Activated T-cell treated with anti-CD3 and anti-CD28 coated beads for 48 hours (primary cell): ENCODE data around the gene AKAP12.
"Not testable (repeated sequence)": the region's sequence is repeated elsewhere in the genome, so short reads cannot be mapped to it uniquely, and the experiment has no call there.

Experiments used
- DNase-seq: peaks from one replicate; pipeline ENCODE4 v3.0.0-alpha.2; 2020; ENCODE audit warnings: low read depth

AKAP12 gene

DNA sequence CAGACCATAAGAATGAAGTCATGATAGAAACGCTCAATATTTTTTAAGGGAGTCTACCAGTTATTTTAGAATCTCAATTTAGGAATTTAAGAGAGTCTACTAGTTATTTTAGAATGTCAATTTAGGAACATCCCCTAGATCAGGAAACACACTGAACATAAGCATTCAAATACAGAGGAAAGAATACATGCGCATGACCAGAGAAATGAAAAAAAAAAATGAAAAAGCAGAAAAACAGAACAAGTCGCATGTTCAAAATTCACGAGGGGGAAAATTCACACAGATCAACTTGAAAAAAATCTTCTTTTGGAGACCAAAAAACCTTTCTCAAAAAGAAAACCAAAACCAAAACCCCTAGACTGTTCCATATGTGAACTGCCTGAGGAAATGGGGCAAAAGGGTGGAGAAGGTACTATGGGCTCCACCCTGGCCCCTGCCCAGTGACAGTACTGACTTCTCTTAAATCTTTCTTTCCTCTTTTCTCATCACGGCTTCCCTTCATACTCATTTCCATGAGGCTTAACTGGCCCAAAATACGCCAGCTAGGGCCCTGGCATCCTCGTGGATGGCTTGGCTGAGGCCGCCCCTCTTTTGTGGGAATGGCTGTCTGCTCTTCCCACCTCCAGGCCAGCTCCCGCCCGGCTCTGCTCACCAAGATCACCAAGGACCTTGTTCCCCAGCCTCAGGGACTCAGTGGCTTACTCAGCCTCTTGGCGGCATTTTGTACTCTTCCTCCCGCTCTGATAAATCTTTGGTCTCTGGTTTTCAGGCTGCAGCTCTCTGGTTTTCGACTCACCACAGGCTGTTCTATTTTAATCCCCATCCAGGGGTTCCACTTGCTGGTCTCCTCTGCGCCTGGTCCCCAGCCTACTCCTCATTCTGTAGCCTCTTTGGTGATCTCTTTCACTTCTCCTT lies 140.4 kb downstream of the AKAP12 start:
- no peak for DNase-seq

- DNase-seq: no peak
Observed at GRCh38 chr6:151380848-151381205, 141.1 kb downstream of the AKAP12 start.

DNA sequence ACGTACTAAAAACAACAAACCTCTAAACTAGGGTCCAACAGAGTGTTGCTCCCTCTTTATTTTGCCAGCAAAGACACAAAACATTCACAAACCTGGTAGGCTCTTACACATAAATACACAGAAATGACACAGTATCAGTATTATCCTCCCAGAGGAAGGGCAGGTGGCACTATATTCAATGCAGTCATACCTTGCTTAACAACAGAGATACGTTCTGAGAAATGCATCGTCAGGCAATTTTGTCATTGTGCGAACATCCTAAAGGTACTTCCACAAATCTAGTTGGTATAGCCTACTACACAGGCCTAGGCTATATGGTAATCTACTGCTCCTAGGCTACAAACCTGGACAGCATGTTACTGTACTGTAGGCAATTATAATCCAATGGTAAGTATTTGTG lies 142.0 kb downstream of the AKAP12 start:
- no peak for DNase-seq

DNA sequence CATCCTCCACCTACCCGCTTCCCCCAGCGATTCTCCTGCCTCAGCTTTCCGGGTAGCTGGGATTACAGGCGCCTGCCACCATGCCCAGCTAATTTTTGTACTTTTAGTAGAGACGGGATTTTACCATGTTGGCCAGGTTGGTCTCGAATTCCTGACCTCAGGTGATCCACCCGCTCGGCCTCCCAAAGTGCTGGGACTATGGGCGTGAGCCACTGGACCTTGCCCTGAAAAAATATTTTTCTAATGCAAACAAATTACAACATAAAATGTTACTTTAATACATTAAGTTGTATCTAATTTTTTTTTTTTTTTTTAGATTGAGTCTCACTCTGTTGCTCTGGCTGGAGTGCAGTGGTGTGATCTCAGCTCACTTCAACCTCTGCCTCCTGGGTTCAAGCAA lies 142.9 kb downstream of the AKAP12 start:
- DNase-seq: not testable (repeated sequence)

DNA sequence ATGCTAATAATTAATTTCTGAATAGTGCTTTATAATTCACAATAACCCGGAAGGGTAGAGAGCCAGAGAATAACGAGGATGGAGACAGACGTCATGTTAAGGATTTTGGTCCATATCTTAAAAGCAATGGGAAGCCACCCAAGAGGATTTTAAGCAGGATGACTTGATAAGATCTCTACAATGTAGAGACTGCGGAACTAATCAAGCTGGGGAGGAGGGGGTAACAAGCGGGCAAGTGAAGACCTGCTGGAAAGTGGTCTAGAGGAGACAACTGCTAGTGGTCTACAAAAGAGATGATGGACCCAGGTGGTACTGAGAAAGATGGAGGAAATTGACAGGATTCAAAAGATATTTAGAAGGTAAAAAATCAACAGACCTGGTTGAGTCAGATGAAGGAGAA lies 144.4 kb downstream of the AKAP12 start:
- no peak for DNase-seq

- DNase-seq: no peak
Observed at GRCh38 chr6:151385177-151385576, 145.4 kb downstream of the AKAP12 start.

DNA sequence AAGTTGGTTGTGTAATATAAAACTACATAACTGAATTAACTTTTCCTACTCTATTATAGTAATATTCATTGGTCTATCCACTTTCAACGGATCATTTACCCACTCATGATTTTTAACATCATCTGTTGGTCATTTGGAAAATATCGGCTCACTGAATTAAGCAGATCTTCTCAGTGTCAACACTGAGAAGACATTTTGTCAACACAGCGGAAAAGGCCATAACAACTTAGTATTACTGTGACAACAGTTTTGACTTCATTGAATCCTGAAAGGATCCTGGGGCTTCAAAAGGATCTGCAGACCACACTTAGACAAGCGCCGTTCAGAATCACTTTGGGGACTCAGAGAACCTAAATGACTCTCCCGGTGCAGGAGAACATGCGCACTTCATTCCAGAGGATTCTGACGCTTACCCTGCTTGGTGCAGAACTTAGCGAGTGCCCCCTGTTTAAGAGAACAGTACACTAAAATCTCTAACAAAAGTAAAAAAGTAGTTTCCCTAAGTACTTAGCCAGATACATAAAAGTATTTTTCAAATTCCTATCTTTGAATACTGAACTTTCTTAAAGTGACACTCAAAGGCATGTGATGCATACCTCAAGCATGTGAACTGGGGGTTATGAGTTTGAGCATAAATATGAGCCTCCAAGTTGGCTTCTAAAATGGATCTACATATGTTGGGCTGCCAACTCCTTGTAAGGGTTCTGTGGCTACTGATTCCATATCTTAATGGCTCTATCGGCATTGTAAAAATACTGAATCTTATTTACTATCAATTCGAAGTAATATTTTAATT lies 147.6 kb downstream of the AKAP12 start:
- DNase-seq: no peak

DNA sequence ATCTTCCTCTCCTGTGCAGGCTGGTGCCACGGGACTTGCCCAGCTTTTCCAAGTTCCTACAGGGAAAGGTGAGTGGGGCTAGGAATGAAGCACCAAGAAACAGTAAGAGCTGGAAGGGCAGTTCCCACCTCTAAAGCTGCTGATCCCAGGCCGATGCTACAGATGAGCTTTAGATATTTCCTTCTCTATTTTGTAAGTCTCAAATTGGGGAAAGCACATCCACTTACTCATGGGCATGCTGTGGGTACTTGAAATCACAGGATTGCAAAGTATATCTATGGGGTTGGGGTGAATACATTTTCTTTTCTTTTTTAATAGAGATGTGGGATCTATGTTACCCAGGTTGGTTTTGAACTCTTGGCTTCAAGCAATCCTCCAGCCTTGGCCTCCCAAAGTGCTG lies 148.5 kb downstream of the AKAP12 start:
- no peak for DNase-seq

DNA sequence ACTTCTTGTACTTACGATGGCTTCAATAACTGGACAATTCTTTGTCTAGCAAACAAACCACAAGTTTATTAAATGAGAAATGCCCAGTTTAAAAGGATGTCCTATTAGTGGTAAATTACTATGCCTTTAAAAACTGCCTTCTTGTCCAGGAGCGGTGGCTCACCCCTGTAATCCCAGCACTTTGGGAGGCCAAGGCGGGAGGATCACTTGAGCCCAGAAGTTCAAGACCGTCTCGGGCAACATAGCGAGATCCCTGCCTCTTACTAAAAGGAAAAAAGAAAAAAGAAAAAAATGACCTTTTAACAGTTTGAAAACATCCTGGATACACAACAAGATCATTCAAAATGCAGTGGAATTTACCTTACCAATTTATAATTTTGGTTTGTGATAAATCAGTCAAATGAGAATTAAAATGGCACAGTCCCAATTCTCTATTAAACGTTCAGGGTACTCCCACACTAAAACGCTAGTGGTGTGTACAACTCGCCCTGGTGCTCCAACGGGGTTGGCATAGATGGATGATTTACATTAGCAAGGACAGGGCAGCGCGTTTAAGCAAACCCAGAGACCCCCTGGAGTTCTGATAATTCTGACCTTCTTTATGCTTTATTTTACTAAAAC lies 149.3 kb downstream of the AKAP12 start:
- DNase-seq: no peak

GRCh38 chr6:151389618-151390275 lies 150.0 kb downstream of the AKAP12 start:
- DNase-seq: no peak

GRCh38 chr6:151390276-151390850 lies 150.6 kb downstream of the AKAP12 start:
- DNase-seq: peak; percentile 99

DNA sequence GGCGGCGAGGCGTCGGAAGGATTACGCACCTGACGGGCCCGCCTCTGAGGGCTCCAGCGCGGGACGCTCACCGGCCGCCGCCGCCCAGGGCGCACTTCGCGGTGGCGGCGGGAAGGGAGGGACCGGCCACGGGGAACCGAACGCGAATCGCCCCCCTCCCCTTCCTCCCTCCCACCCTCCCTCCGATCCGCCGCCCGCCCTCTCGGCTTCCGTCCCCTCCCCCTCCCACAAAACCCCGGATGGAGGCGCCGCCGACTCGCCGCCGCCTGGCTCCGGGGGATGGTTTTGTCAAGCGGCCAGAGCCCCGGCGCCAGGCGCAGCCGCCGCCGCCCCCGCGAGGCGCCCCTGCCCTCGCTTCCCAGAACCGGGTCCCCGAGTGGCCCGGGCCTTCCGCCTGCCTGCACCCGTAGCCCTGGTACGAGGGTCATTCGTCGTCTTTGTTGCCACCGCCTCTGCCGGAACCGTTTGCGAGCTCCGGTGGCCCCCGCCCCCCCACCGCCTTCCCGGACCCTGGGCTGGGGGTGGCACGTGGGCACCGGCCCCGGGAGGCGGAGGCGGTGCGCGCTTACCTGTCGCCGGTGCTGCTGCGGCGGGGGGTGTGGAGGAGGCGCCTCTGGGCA lies 151.2 kb downstream of the AKAP12 start:
- peak; percentile 72 for DNase-seq

DNA sequence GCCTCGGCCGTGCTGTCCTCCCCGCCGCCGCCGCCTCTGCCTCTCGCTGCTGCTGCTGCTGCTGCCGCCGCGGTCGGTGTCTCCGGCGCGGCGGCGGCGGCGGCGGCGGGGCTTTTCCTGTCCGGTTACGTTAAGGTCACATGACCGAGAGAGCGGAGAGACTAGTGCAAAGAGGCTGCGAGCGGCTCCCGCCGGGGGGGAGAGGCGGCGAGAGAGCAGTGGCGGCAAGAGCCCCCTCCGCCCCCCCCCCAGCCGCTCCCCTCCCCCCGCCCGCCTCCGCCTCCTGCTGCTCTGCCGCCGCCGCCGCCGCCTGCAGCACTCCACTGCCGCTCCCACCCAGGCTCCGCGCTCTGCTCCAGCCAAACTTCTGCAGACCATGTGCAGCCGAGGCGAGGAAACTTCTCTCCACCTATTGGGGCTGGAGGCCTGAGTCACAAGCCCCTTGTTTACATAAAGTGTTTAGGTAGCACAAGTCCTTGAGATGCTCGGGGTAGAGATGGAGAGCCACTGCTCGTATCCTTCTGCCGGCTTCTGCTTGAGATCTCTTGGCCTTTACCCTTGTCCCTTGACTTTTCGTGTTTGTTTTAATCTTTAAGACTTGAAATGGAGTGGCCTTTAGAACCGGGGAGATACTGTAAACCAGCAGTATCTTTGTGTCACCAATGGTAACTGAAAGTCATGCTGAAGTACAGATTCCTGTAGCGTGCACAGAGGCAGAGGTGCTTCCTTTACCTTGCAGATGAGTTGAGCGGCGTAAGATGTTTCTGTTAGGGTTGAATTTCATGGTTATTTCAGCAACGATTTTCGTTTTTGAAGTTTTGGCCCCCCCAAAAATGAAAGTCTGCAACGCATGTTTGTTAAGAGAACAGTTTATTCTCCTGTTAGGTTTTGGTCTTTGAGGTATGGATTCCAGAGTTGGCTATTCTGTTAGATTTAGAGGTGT lies 152.0 kb downstream of the AKAP12 start, which contains the start of gene ZBTB2:
ZBTB2 (minus strand) TSS at position 89 of the 943 bp plus-strand sequence. CDS start 17,922 bp downstream, outside the sequence.
- peak; percentile 51 for DNase-seq

GRCh38 chr6:151392427-151392826 lies 152.7 kb downstream of the AKAP12 start:
- DNase-seq: no peak

- no peak for DNase-seq
Observed at GRCh38 chr6:151393410-151393809, 153.6 kb downstream of the AKAP12 start.

- no peak for DNase-seq
Observed at GRCh38 chr6:151399679-151400078, 159.9 kb downstream of the AKAP12 start.

DNA sequence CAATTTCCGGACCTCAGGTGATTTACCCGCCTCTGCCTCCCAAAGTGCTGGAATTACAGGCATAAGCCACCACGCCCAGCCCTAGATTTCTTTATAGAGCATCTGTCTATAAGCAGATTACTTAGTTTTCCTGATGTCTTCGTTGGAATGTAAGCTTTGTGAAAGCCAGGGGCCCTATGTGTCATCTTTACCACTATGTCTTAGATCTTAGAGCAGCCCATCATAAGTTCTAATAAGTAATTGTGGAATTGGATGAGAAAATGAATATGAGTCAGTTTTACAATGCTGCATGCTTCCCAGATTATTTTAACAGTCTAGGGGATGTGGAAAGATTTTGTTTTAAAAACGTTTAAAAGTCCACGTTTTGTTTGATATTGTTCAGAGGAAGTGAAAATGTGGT lies 160.7 kb downstream of the AKAP12 start:
- DNase-seq: no peak

- no peak for DNase-seq
Observed at GRCh38 chr6:151402228-151402627, 162.5 kb downstream of the AKAP12 start.

DNA sequence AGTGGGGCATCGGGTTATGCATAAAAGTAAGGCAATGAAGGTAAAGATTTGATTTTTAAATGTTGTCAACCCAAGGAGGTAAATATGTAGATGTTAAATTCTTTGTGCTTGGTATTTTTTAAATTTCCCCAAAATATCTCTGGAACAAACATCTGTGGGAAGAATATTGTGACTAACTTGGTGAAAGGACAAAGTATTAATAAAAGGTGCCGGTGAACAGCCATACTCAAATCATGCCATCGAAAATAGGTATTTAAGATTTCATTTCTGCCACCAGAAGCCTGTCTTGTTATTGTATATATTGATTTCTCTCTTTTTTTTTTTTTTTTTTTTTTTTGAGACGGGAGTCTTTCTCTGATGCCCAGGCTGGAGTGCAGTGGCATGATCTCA lies 164.1 kb downstream of the AKAP12 start:
- no peak for DNase-seq
